Epithelial cell of proximal tubule (primary cell): ENCODE data around the gene BAIAP2. TPM values are rescaled to one million over a fixed set of nuclear protein-coding genes. Genes with fewer than 3 reads are reported as not detected.

Experiments used
- DNase-seq: peaks from one replicate; pipeline ENCODE4 v3.0.0-alpha.2; 2011; ENCODE audit warnings: low read depth
- H3K4me3 ChIP-seq: 2 replicates; pipeline ENCODE4 v1.5.1; 2011; ENCODE audit warnings: low read depth, mild to moderate bottlenecking, low read length
- CTCF ChIP-seq: conservative IDR thresholded peaks from 2 replicates; pipeline ENCODE4 v1.5.1; 2012; ENCODE audit warnings: low read depth, mild to moderate bottlenecking, low read length
- total RNA-seq: library from RNA; depleted of rRNA; stranded (reverse); fragments of >200 nt; gene quantifications from 2 replicates; pipeline ENCODE4 v1.2.3, GENCODE V29; 2015

The BAIAP2 gene
- total RNA-seq, 1 donor from 2014 or later, result 44.0 TPM

- no peak overlapping the region for H3K4me3 ChIP-seq
- DNase-seq, result no peak
- no peak for TF ChIP-seq CTCF
These were observed 36.7 kb upstream of the BAIAP2 start for GRCh38 chr17:80998118-80998747.

- TF ChIP-seq CTCF, result no peak
These were observed 36.0 kb upstream of the BAIAP2 start for GRCh38 chr17:80998748-80999535.

GRCh38 chr17:80999536-81000333, 35.2 kb upstream of the BAIAP2 start:
- no peak for DNase-seq
- H3K4me3 ChIP-seq, result no peak overlapping the region
- TF ChIP-seq CTCF, result no peak

More at GRCh38 chr17:80998748-80999535, 36.0 kb upstream of the BAIAP2 start:
- DNase-seq, result no peak
- no peak overlapping the region for H3K4me3 ChIP-seq

DNA sequence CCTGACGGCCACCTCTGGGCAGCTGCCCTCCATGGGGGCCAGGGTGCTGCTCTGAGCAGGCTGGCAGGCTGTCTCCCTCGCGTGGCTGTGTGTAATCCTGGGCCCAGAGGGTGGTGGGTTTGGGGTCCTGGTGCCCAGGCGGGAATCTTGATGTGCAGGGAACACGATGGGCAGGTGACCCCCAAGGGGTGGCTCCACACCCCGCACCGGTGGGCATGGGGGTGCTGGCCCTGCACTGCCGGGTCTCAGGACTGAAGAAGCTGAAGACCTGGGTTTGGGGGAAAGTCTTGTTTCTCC, 34.7 kb upstream of the BAIAP2 start:
- TF ChIP-seq CTCF, result no peak
- no peak overlapping the region for H3K4me3 ChIP-seq

GRCh38 chr17:81000631-81001357, 34.2 kb upstream of the BAIAP2 start:
- TF ChIP-seq CTCF, result no peak
- H3K4me3 ChIP-seq, result no peak overlapping the region
- DNase-seq, result no peak

More for the DNA sequence above, 34.7 kb upstream of the BAIAP2 start:
- no peak for DNase-seq

GRCh38 chr17:81002013-81002384, 33.0 kb upstream of the BAIAP2 start:
- no peak overlapping the region for H3K4me3 ChIP-seq
- DNase-seq, result no peak
- TF ChIP-seq CTCF, result no peak
